K562 (cell line): ENCODE data around the gene TCF4. TPM values are rescaled to one million over a fixed set of nuclear protein-coding genes. Genes with fewer than 3 reads are reported as not detected.
A peak's percentile ranks its signal among the peaks of the same experiment; 100 is the strongest.

Experiments
- ATAC-seq: fragments of 200-7000 bp; cut with Tn5 transposase; 3 replicates; pipeline ENCODE4 v1.9.1; 2020; ENCODE audit warnings: moderate library complexity
- BruUV-seq: library from RNA; stranded (reverse); fragments of 400-500 nt; replicated peaks from 2 replicates; lab custom pipeline; 2021; lab: Mats Ljungman, UMichigan
- CTCF ChIA-PET: fragments of 300-600 bp; formaldehyde crosslinking; extraction: SDS; loops from one replicate; lab custom pipeline; 2021; ENCODE audit warnings: low intra/inter-chr PET ratio; lab: Yijun Ruan, JAX
- POLR2A ChIA-PET: fragments of 300-600, 350-650 bp; sonication (Branson Sonifier 250); formaldehyde crosslinking; extraction: SDS; loops from one replicate; lab custom pipeline; 2021; ENCODE audit warnings: antibody characterized with exemption, inconsistent platforms; lab: Yijun Ruan, JAX
- DNase-seq, 4 experiments: peaks; one replicate each; pipeline versions ENCODE4 v3.0.0 to v3.0.0-alpha.2; 2011 to 2018; ENCODE audit warnings: low spot score in 3 of 4, mixed read lengths in 3 of 4; ENCODE audit errors: extremely low read depth in 1 of 4
- FAIRE-seq: peaks from 2 replicates; lab custom pipeline; 2011; peaks lifted over from hg19 to GRCh38; lab: Jason Lieb, UNC
- H2AFZ ChIP-seq: 2 replicates; pipeline ENCODE4 v1.6.0; 2011; ENCODE audit warnings: low read depth, low read length, control low read depth, inconsistent platforms
- H3K27ac ChIP-seq: fragments of 200-600 bp; 3 replicates; pipeline ENCODE4 v1.8.0; 2011; ENCODE audit warnings: low read depth, mild to moderate bottlenecking, control low read depth, inconsistent platforms, low read length, moderate library complexity, mixed read lengths; ENCODE audit errors: extremely low read depth
- H3K27me3 ChIP-seq, 2 experiments: fragments of 300-600 bp in 1 of 2; 2 replicates in 1 of 2; 3 replicates in 1 of 2; pipeline versions ENCODE4 v1.6.0 to v1.8.0; 2011; ENCODE audit warnings: inconsistent platforms in 2 of 2, low read length in 2 of 2, mild to moderate bottlenecking in 1 of 2, mixed read lengths in 1 of 2, moderate library complexity in 1 of 2; ENCODE audit not compliant: control insufficient read depth in 2 of 2, insufficient read depth in 2 of 2
- H3K36me3 ChIP-seq: fragments of 300-600 bp; 3 replicates; pipeline ENCODE4 v1.8.0; 2011; ENCODE audit warnings: mild to moderate bottlenecking, low read length, inconsistent platforms; ENCODE audit not compliant: control insufficient read depth, insufficient read depth
- H3K4me1 ChIP-seq, 2 experiments: fragments of 200-600 bp in 1 of 2; replicated peaks in 1 of 2; 2 replicates in 1 of 2; 3 replicates in 1 of 2; pipeline versions ENCODE4 v1.5.1 to v1.8.0; 2011; ENCODE audit warnings: inconsistent platforms in 2 of 2, low read length in 2 of 2, mild to moderate bottlenecking in 1 of 2, mixed read lengths in 1 of 2, moderate library complexity in 1 of 2; ENCODE audit not compliant: control insufficient read depth in 2 of 2, insufficient read depth in 2 of 2
- H3K4me2 ChIP-seq: 2 replicates; pipeline ENCODE4 v1.6.1; 2011; ENCODE audit warnings: low read length, control low read depth, inconsistent platforms, mixed read lengths; ENCODE audit not compliant: insufficient read depth
- H3K4me3 ChIP-seq: fragments of 200-600 bp; sonication (generic), shearing (Covaris generic); 2 replicates; pipeline ENCODE4 v1.5.1; 2016; ENCODE audit warnings: control low read depth, inconsistent platforms
- H3K79me2 ChIP-seq: fragments of 200-600 bp; 3 replicates; pipeline ENCODE4 v1.8.0; 2011; ENCODE audit warnings: low read length, inconsistent platforms; ENCODE audit not compliant: control insufficient read depth, insufficient read depth
- H3K9ac ChIP-seq, 2 experiments: 2 replicates each; pipeline versions ENCODE4 v1.6.0 to v1.6.1; 2011; ENCODE audit warnings: low read depth in 2 of 2, low read length in 2 of 2, control low read depth in 1 of 2, inconsistent platforms in 1 of 2, mild to moderate bottlenecking in 1 of 2, mixed read lengths in 1 of 2; ENCODE audit not compliant: insufficient read depth in 1 of 2
- H3K9me1 ChIP-seq: one replicate; pipeline ENCODE4 v1.6.0; 2011; ENCODE audit warnings: inconsistent platforms, mild to moderate bottlenecking, low read length, moderate library complexity; ENCODE audit not compliant: control insufficient read depth, insufficient read depth
- H3K9me3 ChIP-seq: replicated peaks from 2 replicates; pipeline ENCODE4 v1.5.1; 2011; ENCODE audit warnings: low read depth, low read length, inconsistent platforms; ENCODE audit not compliant: control insufficient read depth, insufficient read depth
- H4K20me1 ChIP-seq: replicated peaks from 2 replicates; pipeline ENCODE4 v1.6.1; 2011; ENCODE audit warnings: low read length, inconsistent platforms, mixed read lengths; ENCODE audit not compliant: control insufficient read depth, insufficient read depth
- C11orf30 ChIP-seq: fragments of 450-650 bp; IDR thresholded peaks from 2 replicates; pipeline ENCODE4 v1.6.1; 2016; ENCODE audit warnings: low read depth, mild to moderate bottlenecking
- CBX5 ChIP-seq: IDR thresholded peaks from 2 replicates; pipeline ENCODE4 v1.6.1; 2014; ENCODE audit warnings: low read depth, borderline replicate concordance
- CEBPZ ChIP-seq: fragments of 150-350 bp; IDR thresholded peaks from 2 replicates; pipeline ENCODE4 v1.6.1; 2014; ENCODE audit warnings: low read depth, mild to moderate bottlenecking, low read length, borderline replicate concordance
- HMGN3 ChIP-seq: IDR thresholded peaks from 2 replicates; pipeline ENCODE4 v1.6.1; 2011; ENCODE audit warnings: borderline replicate concordance, low read depth, mild to moderate bottlenecking, mixed read lengths, low read length; ENCODE audit not compliant: insufficient read length; ENCODE audit errors: extremely low read depth
- MCM3 ChIP-seq: fragments of 450-650 bp; IDR thresholded peaks from 2 replicates; pipeline ENCODE4 v1.6.1; 2016
- MEIS2 ChIP-seq: fragments of 450-650 bp; IDR thresholded peaks from 2 replicates; pipeline ENCODE4 v1.6.1; 2014; ENCODE audit warnings: mild to moderate bottlenecking; ENCODE audit not compliant: partially characterized antibody
- NR2C1 ChIP-seq, 2 experiments: fragments of 450-650 bp; IDR thresholded peaks; 2 replicates each; pipeline ENCODE4 v1.6.1; 2017; ENCODE audit warnings: mild to moderate bottlenecking in 2 of 2, antibody characterized with exemption in 1 of 2, inconsistent platforms in 1 of 2, missing compliant biosample characterization in 1 of 2, missing genetic modification characterization in 1 of 2
- POU5F1 ChIP-seq: fragments of 150-350 bp; IDR thresholded peaks from 2 replicates; pipeline ENCODE4 v1.6.1; 2014; ENCODE audit warnings: borderline replicate concordance, low read length, low read depth, mild to moderate bottlenecking; ENCODE audit not compliant: partially characterized antibody
- SMARCE1 ChIP-seq: fragments of 450-650 bp; IDR thresholded peaks from 2 replicates; pipeline ENCODE4 v1.7.1; 2016; ENCODE audit warnings: mild to moderate bottlenecking
- ZFP36 ChIP-seq: fragments of 150-350 bp; IDR thresholded peaks from 2 replicates; pipeline ENCODE4 v1.6.1; 2018; ENCODE audit warnings: low read length, low read depth; ENCODE audit not compliant: partially characterized antibody
- ZNF3 ChIP-seq: fragments of 250-450 bp; sonication (Bioruptor Pico); IDR thresholded peaks from 2 replicates; pipeline ENCODE4 v1.5.0; 2021; ENCODE audit warnings: mild to moderate bottlenecking, moderate library complexity
- ZNF316 ChIP-seq: fragments of 450-650 bp; IDR thresholded peaks from 2 replicates; pipeline ENCODE4 v1.6.1; 2016
- WGBS: fragments of 100-300 bp; shearing (Covaris generic); methylation state at CpG from one replicate; pipeline ENCODE4 v1.1.6; 2016; ENCODE audit warnings: low coverage, mixed read lengths; ENCODE audit not compliant: insufficient coverage; ENCODE audit errors: missing lambda C conversion rate; 5-methylcytosine and 5-hydroxymethylcytosine counted together
- in situ Hi-C: fragments of 300-500 bp; cut with MboI; formaldehyde crosslinking; loops from 4 replicates; pipeline ENCODE4 v1.15.0; 2018; ENCODE audit warnings: inconsistent platforms, mixed read lengths
- intact Hi-C: fragments of 100-400 bp; cut with micrococcal nuclease; formaldehyde crosslinking; loops from 2 replicates; pipeline ENCODE4 v1.14.2; 2022
- polyA plus RNA-seq, 8 experiments: library from polyadenylated mRNA; depleted of rRNA in 4 of 8; stranded (reverse) in 5 of 8; unstranded in 3 of 8; fragments of >200 nt; fragmentation: Nextera tagmentation in 2 of 8; fragmentation: Illumina TruSeq in 1 of 8; extraction: Ambion mirVana in 2 of 8; extraction: Trizol in 1 of 8; gene quantifications; 2 replicates each; pipeline versions ENCODE4 v1.2.1 to v1.2.3, GENCODE V29; 2011 to 2014; ENCODE audit warnings: inconsistent platforms in 1 of 8, missing spikeins in 1 of 8
- total RNA-seq, 7 experiments: library from RNA; depleted of rRNA in 6 of 7; stranded (reverse); fragments of >200 nt in 6 of 7; fragmentation: Illumina TruSeq in 2 of 7; extraction: Trizol in 2 of 7; gene quantifications; 2 replicates each; pipeline versions ENCODE4 v1.2.1 to v1.2.3, GENCODE V29; 2011 to 2021; ENCODE audit warnings: low replicate concordance in 1 of 7

Gene TCF4
- total and polyA plus RNA-seq, 9 of the 15 experiments (the other 6 are each of a cell fraction or from before 2014, with no cell fraction given) = 4.8 to 24.7 (median 15.2) TPM

- Histone ChIP-seq H3K36me3 (0 out of 3 replicates have a peak, but pooled peaks cover 4% of the 10 kb centered on the region), H3K27me3 (no peaks in the 10 kb centered on the region), H3K27ac (no peak overlapping the region), H3K4me1 (peaks cover 4 to 14% of the 10 kb centered on the region in 2 experiments; a peak in 3 of 5 replicates), H4K20me1 (no peaks in the 10 kb centered on the region), H3K9ac (no peak overlapping the region), H3K79me2 (no peaks in the 10 kb centered on the region), H3K4me3 (no peak overlapping the region)
- no peak for ATAC-seq
- in situ Hi-C loops = no loop called here
- TF ChIP-seq MCM3 = no peak
- TF ChIP-seq, all 486 proteins: peak for 0
- Histone ChIP-seq H3K9me3 (no peaks in the 10 kb centered on the region), H2AFZ (no peak overlapping the region), H3K9me1 (no peaks in the 10 kb centered on the region), H3K4me2 (no peak overlapping the region)
- no TSS peak for BruUV-seq
- intact Hi-C loops = no loop called here
- FAIRE-seq (no peak), DNase-seq (no peak)
- POLR2A ChIA-PET = interaction anchor here (0.7 to 0.8 kb wide), 2 partner anchors 8 to 1324 kb away, joined by 3 read pairs; no protein-coding TSS in a partner anchor
- CTCF ChIA-PET = no interaction called here
- 56% methylated on average over 1 of the region's 2 CpGs for WGBS
Measured at GRCh38 chr18:55252901-55253300, 335.1 kb downstream of the TCF4 start.

- FAIRE-seq (no peak), ATAC-seq (peak; percentile 46; the same call in 2 of the 3 replicates), DNase-seq (no peak)
- Histone ChIP-seq H3K9me1 (no peaks in the 10 kb centered on the region), H3K79me2 (no peaks in the 10 kb centered on the region), H3K4me2 (no peak overlapping the region), H3K27ac (no peak overlapping the region), H3K4me1 (peaks cover 4 to 14% of the 10 kb centered on the region in 2 experiments; a peak in 3 of 5 replicates), H2AFZ (no peak overlapping the region), H3K27me3 (no peaks in the 10 kb centered on the region), H3K4me3 (no peak overlapping the region), H4K20me1 (no peaks in the 10 kb centered on the region), H3K9me3 (no peaks in the 10 kb centered on the region), H3K36me3 (0 out of 3 replicates have a peak, but pooled peaks cover 4% of the 10 kb centered on the region), H3K9ac (no peak overlapping the region)
- WGBS = 44% methylated on average over 7 of the region's 7 CpGs
- ChIA-PET POLR2A (no interaction called here), CTCF (no interaction called here)
- intact Hi-C loops = no loop called here
- in situ Hi-C loops = no loop called here
- no TSS peak for BruUV-seq
- TF ChIP-seq CEBPZ (no peak), POU5F1 (no peak), HMGN3 (no peak), C11orf30 (peak; percentile 68; the same call in 1 of the 2 replicates), NR2C1 (IDR thresholded peaks at IDR 0.05) (peak; percentile 17; the same call in 1 of the 2 replicates), NR2C1 (tag; IDR thresholded peaks at IDR 0.05) (peak; percentile 56; the same call in 1 of the 2 replicates), SMARCE1 (peak; percentile 50; the same call in 1 of the 2 replicates), MEIS2 (peak; percentile 41), CBX5 (no peak), ZNF316 (peak; percentile 44; the same call in 1 of the 2 replicates), ZNF3 (CRISPR knock-in tag) (0 out of 2 replicates have a peak, but pooled peaks have one; percentile 19), ZFP36 (no peak)
Measured at GRCh38 chr18:55252053-55252675, 335.8 kb downstream of the TCF4 start.
